ENCODE measurements around the gene SPPL3. TPM values are rescaled to one million over a fixed set of nuclear protein-coding genes. Genes with fewer than 3 reads are reported as not detected.
"Not testable (repeated sequence)": the region's sequence is repeated elsewhere in the genome, so short reads cannot be mapped to it uniquely, and the experiment has no call there.

The SPPL3 gene
- total and polyA plus RNA-seq, 5 donors: 10.9 to 32.4 (median 31.0) TPM

GRCh38 chr12:120797677-120798642 is 106.2 kb downstream of the SPPL3 start:
- H3K4me3 ChIP-seq (ENCODE audit: low read length): no peak overlapping the region
- intact Hi-C loops (cut with DNase I): no loop called here
- H3K9me3 ChIP-seq (ENCODE audit: control insufficient read depth, low read length): no peaks in the 10 kb centered on the region
- H3K27ac ChIP-seq (ENCODE audit: low read length): no peak overlapping the region
- ATAC-seq (no peak), DNase-seq (no peak)
- H3K27me3 ChIP-seq (ENCODE audit: control insufficient read depth, insufficient read depth): no peaks in the 10 kb centered on the region
- 85% methylated on average over 7 of the region's 7 CpGs for WGBS
- peaks cover 2% of the 10 kb centered on the region for H3K4me1 ChIP-seq (ENCODE audit: control insufficient read depth, insufficient read depth, low read length)

GRCh38 chr12:120795441-120796178 is 108.5 kb downstream of the SPPL3 start:
- DNase-seq (no peak), ATAC-seq (no peak)
- Histone ChIP-seq H3K4me3 (ENCODE audit: low read length) (no peak overlapping the region), H3K9me3 (ENCODE audit: control insufficient read depth, low read length) (no peaks in the 10 kb centered on the region), H3K27me3 (ENCODE audit: control insufficient read depth, insufficient read depth) (no peaks in the 10 kb centered on the region), H3K4me1 (ENCODE audit: control insufficient read depth, insufficient read depth, low read length) (peaks cover 2% of the 10 kb centered on the region), H3K27ac (ENCODE audit: low read length) (no peak overlapping the region)
- 98% methylated on average over 4 of the region's 4 CpGs for WGBS
- intact Hi-C loops (cut with DNase I): no loop called here

- Histone ChIP-seq H3K27ac (ENCODE audit: low read length) (no peak overlapping the region), H3K4me3 (ENCODE audit: low read length) (no peak overlapping the region), H3K9me3 (ENCODE audit: control insufficient read depth, low read length) (no peaks in the 10 kb centered on the region), H3K27me3 (ENCODE audit: control insufficient read depth, insufficient read depth) (no peaks in the 10 kb centered on the region), H3K4me1 (ENCODE audit: control insufficient read depth, insufficient read depth, low read length) (peaks cover 2% of the 10 kb centered on the region)
- no peak for DNase-seq
- no peak for ATAC-seq
- intact Hi-C loops (cut with DNase I): no loop called here
- WGBS: 93% methylated on average over 1 of the region's 1 CpG
Observed at GRCh38 chr12:120793357-120793756, 110.8 kb downstream of the SPPL3 start.

- DNase-seq: peak in 2 of 3 donors; percentile 14 to 61
- ATAC-seq; H3K4me1 ChIP-seq (ENCODE audit: control insufficient read depth, insufficient read depth, low read length); H3K27me3 ChIP-seq (ENCODE audit: control insufficient read depth, insufficient read depth); H3K27ac ChIP-seq (ENCODE audit: low read length); intact Hi-C loops (cut with DNase I); H3K4me3 ChIP-seq (ENCODE audit: low read length); H3K9me3 ChIP-seq (ENCODE audit: control insufficient read depth, low read length): not testable (repeated sequence)
- 94% methylated on average over 9 of the region's 9 CpGs for WGBS
Observed at GRCh38 chr12:120792456-120792855, 111.7 kb downstream of the SPPL3 start.

GRCh38 chr12:120791669-120792176 is 112.4 kb downstream of the SPPL3 start:
- ATAC-seq (no peak), DNase-seq (no peak)
- 78% methylated on average over 2 of the region's 2 CpGs for WGBS
- no peak overlapping the region for H3K4me3 ChIP-seq (ENCODE audit: low read length)
- no peak overlapping the region for H3K27ac ChIP-seq (ENCODE audit: low read length)
- no peaks in the 10 kb centered on the region for H3K27me3 ChIP-seq (ENCODE audit: control insufficient read depth, insufficient read depth)
- intact Hi-C loops (cut with DNase I): no loop called here
- H3K4me1 ChIP-seq (ENCODE audit: control insufficient read depth, insufficient read depth, low read length): peaks cover 5% of the 10 kb centered on the region
- H3K9me3 ChIP-seq (ENCODE audit: control insufficient read depth, low read length): no peaks in the 10 kb centered on the region

- Histone ChIP-seq H3K4me1 (ENCODE audit: control insufficient read depth, insufficient read depth, low read length) (peaks cover 5% of the 10 kb centered on the region), H3K27me3 (ENCODE audit: control insufficient read depth, insufficient read depth) (no peaks in the 10 kb centered on the region), H3K4me3 (ENCODE audit: low read length) (no peak overlapping the region), H3K9me3 (ENCODE audit: control insufficient read depth, low read length) (no peaks in the 10 kb centered on the region), H3K27ac (ENCODE audit: low read length) (no peak overlapping the region)
- intact Hi-C loops (cut with DNase I): no loop called here
- DNase-seq: no peak
- no peak for ATAC-seq
- WGBS: 83% methylated on average over 5 of the region's 5 CpGs
Observed at GRCh38 chr12:120790114-120790513, 114.0 kb downstream of the SPPL3 start.

GRCh38 chr12:120787889-120788288 is 116.3 kb downstream of the SPPL3 start:
- no peak overlapping the region for H3K27ac ChIP-seq (ENCODE audit: low read length)
- ATAC-seq (no peak), DNase-seq (no peak)
- H3K4me1 ChIP-seq (ENCODE audit: control insufficient read depth, insufficient read depth, low read length): peaks cover 3% of the 10 kb centered on the region
- H3K27me3 ChIP-seq (ENCODE audit: control insufficient read depth, insufficient read depth): no peaks in the 10 kb centered on the region
- intact Hi-C loops (cut with DNase I): no loop called here
- WGBS: 88% methylated on average over 3 of the region's 3 CpGs
- no peaks in the 10 kb centered on the region for H3K9me3 ChIP-seq (ENCODE audit: control insufficient read depth, low read length)
- H3K4me3 ChIP-seq (ENCODE audit: low read length): no peak overlapping the region

GRCh38 chr12:120784804-120785203 is 119.4 kb downstream of the SPPL3 start:
- intact Hi-C loops (cut with DNase I): no loop called here
- H3K4me1 ChIP-seq (ENCODE audit: control insufficient read depth, insufficient read depth, low read length): peaks cover 3% of the 10 kb centered on the region
- 95% methylated on average over 3 of the region's 3 CpGs for WGBS
- no peak for ATAC-seq
- H3K4me3 ChIP-seq (ENCODE audit: low read length): no peak overlapping the region
- H3K27ac ChIP-seq (ENCODE audit: low read length): no peak overlapping the region
- H3K9me3 ChIP-seq (ENCODE audit: control insufficient read depth, low read length): no peaks in the 10 kb centered on the region
- DNase-seq: no peak
- no peaks in the 10 kb centered on the region for H3K27me3 ChIP-seq (ENCODE audit: control insufficient read depth, insufficient read depth)

GRCh38 chr12:120783197-120783596 is 121.0 kb downstream of the SPPL3 start:
- ATAC-seq (peak in 1 of 2 donors; percentile 63), DNase-seq (no peak)
- no peak overlapping the region for H3K4me3 ChIP-seq (ENCODE audit: low read length)
- WGBS: 62% methylated on average over 6 of the region's 6 CpGs
- peaks cover 3% of the 10 kb centered on the region for H3K4me1 ChIP-seq (ENCODE audit: control insufficient read depth, insufficient read depth, low read length)
- H3K27me3 ChIP-seq (ENCODE audit: control insufficient read depth, insufficient read depth): no peaks in the 10 kb centered on the region
- intact Hi-C loops (cut with DNase I): no loop called here
- no peaks in the 10 kb centered on the region for H3K9me3 ChIP-seq (ENCODE audit: control insufficient read depth, low read length)
- H3K27ac ChIP-seq (ENCODE audit: low read length): no peak overlapping the region

- DNase-seq (no peak), ATAC-seq (peak; percentile 55 to 69)
- intact Hi-C loops (cut with DNase I): no loop called here
- H3K9me3 ChIP-seq (ENCODE audit: control insufficient read depth, low read length): no peaks in the 10 kb centered on the region
- H3K4me3 ChIP-seq (ENCODE audit: low read length): no peak overlapping the region
- H3K27ac ChIP-seq (ENCODE audit: low read length): no peak overlapping the region
- H3K4me1 ChIP-seq (ENCODE audit: control insufficient read depth, insufficient read depth, low read length): peaks cover 5% of the 10 kb centered on the region
- no peaks in the 10 kb centered on the region for H3K27me3 ChIP-seq (ENCODE audit: control insufficient read depth, insufficient read depth)
- 68% methylated on average over 7 of the region's 7 CpGs for WGBS
Observed at GRCh38 chr12:120775862-120776552, 128.2 kb downstream of the SPPL3 start.
